Upper lobe of left lung (tissue), 4 donors: Measurements from ENCODE around the gene FMN2.

Experiments
- POLR2A ChIP-seq, 4 donors: fragments of 450-650 bp; IDR thresholded peaks; one replicate each; pipeline ENCODE4 v1.5.1; 2016 to 2017; ENCODE audit warnings: antibody characterized with exemption in 4 of 4, mild to moderate bottlenecking in 2 of 4
- POLR2AphosphoS5 ChIP-seq, 2 donors: sonication (generic); formaldehyde crosslinking; IDR thresholded peaks; one replicate each; pipeline ENCODE4 v1.5.1; 2017; ENCODE audit warnings: antibody characterized with exemption in 2 of 2

DNA sequence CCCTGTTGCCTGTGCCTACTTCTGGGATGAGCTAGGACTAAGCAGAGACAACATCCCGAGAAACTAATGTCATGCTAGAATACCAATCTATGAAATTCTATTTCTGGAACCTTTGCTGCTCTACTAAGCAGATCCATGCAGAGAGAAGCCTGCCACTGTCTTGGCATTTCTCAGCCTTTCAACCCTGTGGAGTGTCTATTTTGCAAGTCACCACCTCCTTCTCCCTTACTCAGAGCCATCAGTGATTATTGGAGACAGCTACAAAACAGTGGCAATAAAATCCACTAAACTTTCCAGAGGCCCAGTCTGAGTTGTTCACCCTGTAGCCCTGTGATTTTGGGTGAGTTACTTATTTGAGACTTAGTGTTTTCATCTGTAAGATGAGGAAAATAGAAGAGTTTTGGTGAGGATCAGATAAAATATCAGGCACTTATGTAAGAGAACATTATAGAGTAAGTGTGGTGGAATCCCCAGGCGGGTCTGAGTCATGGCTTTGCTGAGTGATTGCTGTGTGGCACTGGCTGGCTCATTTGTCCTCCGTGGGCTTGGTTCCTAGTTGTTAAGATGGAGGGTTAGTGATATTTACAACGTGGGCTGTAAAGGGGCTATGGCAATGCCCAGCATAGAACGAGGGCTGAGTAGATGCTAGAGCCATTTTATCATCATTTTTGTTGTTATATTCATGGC is 61.1 kb downstream of the FMN2 start:
- no peak for TF ChIP-seq POLR2AphosphoS5 (IDR thresholded peaks at IDR 0.05)
- TF ChIP-seq POLR2A (IDR thresholded peaks at IDR 0.05), result no peak
